Measurements from ENCODE around the gene ZNF598. TPM values are rescaled to one million over a fixed set of nuclear protein-coding genes. Genes with fewer than 3 reads are reported as not detected.

The ZNF598 gene
- total and polyA plus RNA-seq, 7 experiments from 2014 or later, result 1.9 to 63.2 (median 46.0) TPM

DNA sequence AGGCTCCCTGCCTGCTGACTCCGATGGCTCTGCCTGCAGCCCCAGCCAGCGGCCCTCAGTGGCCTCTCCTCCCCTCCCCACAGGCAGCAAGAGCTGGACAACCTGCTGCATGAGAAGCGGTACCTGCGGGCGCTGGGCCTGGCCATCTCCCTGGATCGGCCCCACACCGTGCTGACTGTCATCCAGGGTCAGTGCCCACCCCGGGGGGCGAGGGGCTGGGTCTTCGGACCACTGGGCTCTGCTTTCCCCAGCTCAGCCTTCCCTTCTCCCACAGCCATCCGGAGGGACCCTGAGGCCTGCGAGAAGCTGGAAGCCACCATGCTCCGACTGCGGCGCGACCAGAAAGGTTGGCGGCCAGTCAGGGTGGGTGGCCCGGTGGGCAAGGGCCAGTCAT lies 31.7 kb downstream of the ZNF598 start:
- POLR2A ChIA-PET, result interaction anchor here (2.1 to 11.4 kb wide), 2 partner anchors 14 to 177 kb away, joined by 8 to 61 read pairs; partner anchors contain the start of genes RPS2 and TRAF7
- DNase-seq, result no peak
- ATAC-seq, result no peak
- Histone ChIP-seq H3K9me3 (ENCODE audit: control insufficient read depth in 2 of 3, low read length in 3 of 3) (no peaks in the 10 kb centered on the region), H3K36me3 (ENCODE audit: control insufficient read depth in 2 of 3, insufficient read depth in 3 of 3, low read length in 3 of 3) (peaks cover 0 to 50% (median 0%) of the 10 kb centered on the region in 3 experiments), H3K27ac (ENCODE audit: low read depth, low read length) (no peak overlapping the region), H3K4me1 (ENCODE audit: control insufficient read depth in 2 of 2, insufficient read depth in 2 of 2, low read length in 2 of 2) (peaks cover 1 to 3% of the 10 kb centered on the region in 2 donors), H3K27me3 (ENCODE audit: control insufficient read depth in 2 of 2, insufficient read depth in 2 of 2, low read length in 2 of 2) (peaks cover 0 to 3% of the 10 kb centered on the region in 2 donors), H3K4me3 (ENCODE audit: low read length) (no peak overlapping the region)
- no peak overlapping the region for H3K27ac Mint-ChIP-seq
- intact Hi-C loops (cut with micrococcal nuclease), result no loop called here
- CTCF ChIA-PET, result interaction anchor here (1.6 kb wide), 1 partner anchor 163 kb away, joined by 5 read pairs; no protein-coding TSS in a partner anchor
- H3K27me3 Mint-ChIP-seq, result peaks cover 0 to 27% (median 6%) of the 10 kb centered on the region in 5 donors
- H3K4me3 Mint-ChIP-seq, result peak overlapping the region in 1 of 10 donors; percentile 52
- H3K9me3 Mint-ChIP-seq, result no peaks in the 10 kb centered on the region
- H3K36me3 Mint-ChIP-seq, result peaks cover 0 to 22% (median 7%) of the 10 kb centered on the region in 5 donors
- H3K4me1 Mint-ChIP-seq, result peaks cover 2 to 16% (median 5%) of the 10 kb centered on the region in 7 donors

DNA sequence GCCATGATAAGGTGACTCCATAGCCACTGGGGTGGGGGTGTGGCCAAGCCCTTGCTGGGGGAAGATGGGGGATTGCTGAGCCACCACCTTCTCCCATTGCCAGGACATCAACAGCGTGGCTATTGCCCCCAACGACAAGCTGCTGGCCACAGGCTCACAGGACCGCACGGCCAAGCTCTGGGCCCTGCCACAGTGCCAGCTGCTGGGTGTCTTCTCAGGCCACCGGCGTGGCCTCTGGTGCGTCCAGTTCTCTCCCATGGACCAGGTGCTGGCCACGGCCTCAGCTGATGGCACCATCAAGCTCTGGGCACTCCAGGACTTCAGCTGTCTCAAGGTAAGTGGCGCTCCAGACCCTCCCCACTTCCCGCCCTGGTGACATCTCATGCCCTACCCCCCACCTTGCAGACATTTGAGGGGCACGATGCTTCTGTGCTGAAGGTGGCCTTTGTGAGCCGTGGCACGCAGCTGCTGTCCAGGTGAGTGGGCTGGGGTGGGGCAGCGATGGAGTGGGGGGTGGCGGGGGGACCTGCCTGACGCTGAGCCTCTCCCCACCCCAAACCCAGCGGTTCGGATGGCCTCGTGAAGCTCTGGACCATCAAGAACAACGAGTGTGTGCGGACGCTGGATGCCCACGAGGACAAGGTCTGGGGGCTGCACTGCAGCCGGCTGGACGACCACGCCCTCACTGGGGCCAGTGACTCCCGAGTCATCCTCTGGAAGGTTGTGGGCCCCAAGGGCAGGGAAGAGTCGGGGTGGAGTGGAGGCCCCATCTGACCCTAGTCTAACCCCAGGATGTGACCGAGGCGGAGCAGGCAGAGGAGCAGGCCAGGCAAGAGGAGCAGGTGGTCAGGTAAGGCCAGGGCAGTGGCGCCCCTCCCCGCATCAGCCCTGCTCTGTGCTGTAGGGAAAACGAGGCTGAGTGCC lies 32.4 kb downstream of the ZNF598 start:
- Mint-ChIP-seq H3K4me1 (peaks cover 4 to 13% (median 6%) of the 10 kb centered on the region in 7 donors), H3K27me3 (peaks cover 0 to 21% (median 5%) of the 10 kb centered on the region in 5 donors), H3K36me3 (peaks cover 0 to 22% (median 7%) of the 10 kb centered on the region in 5 donors), H3K27ac (no peak overlapping the region), H3K4me3 (peak overlapping the region in 1 of 10 donors; percentile 52), H3K9me3 (no peaks in the 10 kb centered on the region)
- DNase-seq (no peak), ATAC-seq (no peak)
- peaks cover 0 to 52% (median 0%) of the 10 kb centered on the region in 3 experiments for H3K36me3 ChIP-seq (ENCODE audit: control insufficient read depth in 2 of 3, insufficient read depth in 3 of 3, low read length in 3 of 3)
- intact Hi-C loops (cut with micrococcal nuclease), result no loop called here
- ChIA-PET POLR2A (interaction anchor here (0.9 to 11.4 kb wide), 2 partner anchors 13 to 14 kb away, joined by 3 to 61 read pairs; partner anchors contain the start of gene RPS2), CTCF (interaction anchor here (1.6 kb wide), 1 partner anchor 163 kb away, joined by 5 read pairs; no protein-coding TSS in a partner anchor)
- peaks cover 0 to 3% of the 10 kb centered on the region in 2 donors for H3K27me3 ChIP-seq (ENCODE audit: control insufficient read depth in 2 of 2, insufficient read depth in 2 of 2, low read length in 2 of 2)
- no peaks in the 10 kb centered on the region for H3K9me3 ChIP-seq (ENCODE audit: control insufficient read depth in 2 of 3, low read length in 3 of 3)
- H3K27ac ChIP-seq (ENCODE audit: low read depth, low read length), result no peak overlapping the region
- H3K4me1 ChIP-seq (ENCODE audit: control insufficient read depth in 2 of 2, insufficient read depth in 2 of 2, low read length in 2 of 2), result peaks cover 7 to 9% of the 10 kb centered on the region in 2 donors
- H3K4me3 ChIP-seq (ENCODE audit: low read length), result no peak overlapping the region

DNA sequence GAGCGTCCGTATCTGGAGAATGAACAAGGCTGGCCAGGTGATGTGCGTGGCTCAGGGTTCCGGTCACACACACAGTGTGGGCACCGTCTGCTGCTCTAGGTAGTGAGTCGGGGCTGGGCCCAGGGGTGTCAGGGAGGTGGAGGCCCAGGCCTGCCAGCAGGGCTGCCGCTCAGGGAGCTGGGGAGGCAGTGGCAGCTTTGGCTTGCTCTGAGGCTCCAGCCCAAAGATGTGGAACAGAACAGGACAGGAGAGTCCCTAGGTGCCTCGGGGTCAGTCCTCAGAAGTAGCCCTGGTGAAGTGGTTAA lies 33.5 kb downstream of the ZNF598 start:
- Mint-ChIP-seq H3K4me3 (no peak overlapping the region), H3K9me3 (peaks cover 0 to 3% (median 0%) of the 10 kb centered on the region in 11 donors), H3K36me3 (peaks cover 0 to 22% (median 10%) of the 10 kb centered on the region in 5 donors), H3K27me3 (peaks cover 0 to 14% (median 2%) of the 10 kb centered on the region in 5 donors), H3K4me1 (peaks cover 12 to 18% (median 15%) of the 10 kb centered on the region in 7 donors), H3K27ac (no peak overlapping the region)
- no peak for ATAC-seq
- intact Hi-C loops (cut with micrococcal nuclease), result no loop called here
- Histone ChIP-seq H3K4me1 (ENCODE audit: control insufficient read depth in 2 of 2, insufficient read depth in 2 of 2, low read length in 2 of 2) (peaks cover 7 to 14% of the 10 kb centered on the region in 2 donors), H3K36me3 (ENCODE audit: control insufficient read depth in 2 of 3, insufficient read depth in 3 of 3, low read length in 3 of 3) (peaks cover 0 to 56% (median 0%) of the 10 kb centered on the region in 3 experiments), H3K27ac (ENCODE audit: low read depth, low read length) (no peak overlapping the region), H3K9me3 (ENCODE audit: control insufficient read depth in 2 of 3, low read length in 3 of 3) (no peaks in the 10 kb centered on the region), H3K27me3 (ENCODE audit: control insufficient read depth in 2 of 2, insufficient read depth in 2 of 2, low read length in 2 of 2) (peaks cover 0 to 3% of the 10 kb centered on the region in 2 donors), H3K4me3 (ENCODE audit: low read length) (no peak overlapping the region)
- POLR2A ChIA-PET, result interaction anchor here (1.1 to 1.2 kb wide), 2 partner anchors 11 kb away, joined by 3 to 5 read pairs; partner anchors contain the start of gene RPS2
- CTCF ChIA-PET, result no interaction called here
- DNase-seq, result no peak

DNA sequence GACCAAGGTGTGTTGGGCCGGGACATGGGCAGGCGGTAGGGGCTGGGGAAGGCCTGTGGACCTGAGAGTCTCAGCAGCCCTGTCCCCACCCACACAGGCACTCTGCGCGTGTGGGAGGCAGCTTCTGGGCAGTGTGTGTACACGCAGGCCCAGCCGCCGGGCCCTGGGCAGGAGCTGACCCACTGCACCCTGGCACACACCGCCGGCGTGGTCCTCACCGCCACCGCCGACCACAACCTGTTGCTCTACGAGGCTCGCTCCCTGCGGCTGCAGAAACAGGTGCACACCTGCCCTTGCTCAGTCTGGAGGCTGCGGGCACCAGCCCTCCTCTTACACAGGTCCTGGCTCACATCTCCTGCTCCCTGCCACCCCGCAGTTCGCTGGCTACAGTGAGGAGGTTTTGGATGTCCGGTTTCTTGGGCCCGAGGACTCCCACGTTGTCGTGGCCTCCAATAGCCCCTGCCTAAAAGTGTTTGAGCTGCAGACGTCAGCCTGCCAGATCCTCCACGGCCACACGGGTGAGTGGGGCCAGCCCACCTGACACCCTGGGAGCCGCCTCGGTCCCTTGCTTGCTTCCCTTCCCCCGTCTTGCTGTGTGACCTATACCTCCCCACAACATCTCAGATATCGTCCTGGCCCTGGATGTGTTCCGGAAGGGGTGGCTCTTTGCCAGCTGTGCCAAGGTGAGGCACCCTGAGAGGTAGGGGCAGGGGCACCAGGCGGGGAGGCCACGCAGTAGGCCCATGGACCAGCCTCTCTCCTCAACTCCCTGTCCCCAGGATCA lies 34.0 kb downstream of the ZNF598 start:
- H3K36me3 Mint-ChIP-seq, result peaks cover 0 to 22% (median 10%) of the 10 kb centered on the region in 5 donors
- no peak overlapping the region for H3K27ac Mint-ChIP-seq
- Histone ChIP-seq H3K9me3 (ENCODE audit: control insufficient read depth in 2 of 3, low read length in 3 of 3) (no peaks in the 10 kb centered on the region), H3K27ac (ENCODE audit: low read depth, low read length) (no peak overlapping the region), H3K4me1 (ENCODE audit: control insufficient read depth in 2 of 2, insufficient read depth in 2 of 2, low read length in 2 of 2) (peaks cover 7 to 18% of the 10 kb centered on the region in 2 donors), H3K27me3 (ENCODE audit: control insufficient read depth in 2 of 2, insufficient read depth in 2 of 2, low read length in 2 of 2) (peaks cover 0 to under 1% of the 10 kb centered on the region in 2 donors), H3K4me3 (ENCODE audit: low read length) (no peak overlapping the region), H3K36me3 (ENCODE audit: control insufficient read depth in 2 of 3, insufficient read depth in 3 of 3, low read length in 3 of 3) (peaks cover 0 to 56% (median 0%) of the 10 kb centered on the region in 3 experiments)
- H3K4me1 Mint-ChIP-seq, result peaks cover 16 to 23% (median 20%) of the 10 kb centered on the region in 7 donors
- H3K4me3 Mint-ChIP-seq, result peak overlapping the region in 2 of 10 donors; percentile 23 to 34
- ChIA-PET CTCF (no interaction called here), POLR2A (interaction anchor here (1.1 to 1.2 kb wide), 2 partner anchors 11 kb away, joined by 3 to 5 read pairs; partner anchors contain the start of gene RPS2)
- ATAC-seq (no peak), DNase-seq (no peak)
- H3K9me3 Mint-ChIP-seq, result peaks cover 0 to 3% (median 0%) of the 10 kb centered on the region in 11 donors
- intact Hi-C loops (cut with micrococcal nuclease), result no loop called here
- H3K27me3 Mint-ChIP-seq, result peaks cover 0 to 9% (median 0%) of the 10 kb centered on the region in 5 donors

DNA sequence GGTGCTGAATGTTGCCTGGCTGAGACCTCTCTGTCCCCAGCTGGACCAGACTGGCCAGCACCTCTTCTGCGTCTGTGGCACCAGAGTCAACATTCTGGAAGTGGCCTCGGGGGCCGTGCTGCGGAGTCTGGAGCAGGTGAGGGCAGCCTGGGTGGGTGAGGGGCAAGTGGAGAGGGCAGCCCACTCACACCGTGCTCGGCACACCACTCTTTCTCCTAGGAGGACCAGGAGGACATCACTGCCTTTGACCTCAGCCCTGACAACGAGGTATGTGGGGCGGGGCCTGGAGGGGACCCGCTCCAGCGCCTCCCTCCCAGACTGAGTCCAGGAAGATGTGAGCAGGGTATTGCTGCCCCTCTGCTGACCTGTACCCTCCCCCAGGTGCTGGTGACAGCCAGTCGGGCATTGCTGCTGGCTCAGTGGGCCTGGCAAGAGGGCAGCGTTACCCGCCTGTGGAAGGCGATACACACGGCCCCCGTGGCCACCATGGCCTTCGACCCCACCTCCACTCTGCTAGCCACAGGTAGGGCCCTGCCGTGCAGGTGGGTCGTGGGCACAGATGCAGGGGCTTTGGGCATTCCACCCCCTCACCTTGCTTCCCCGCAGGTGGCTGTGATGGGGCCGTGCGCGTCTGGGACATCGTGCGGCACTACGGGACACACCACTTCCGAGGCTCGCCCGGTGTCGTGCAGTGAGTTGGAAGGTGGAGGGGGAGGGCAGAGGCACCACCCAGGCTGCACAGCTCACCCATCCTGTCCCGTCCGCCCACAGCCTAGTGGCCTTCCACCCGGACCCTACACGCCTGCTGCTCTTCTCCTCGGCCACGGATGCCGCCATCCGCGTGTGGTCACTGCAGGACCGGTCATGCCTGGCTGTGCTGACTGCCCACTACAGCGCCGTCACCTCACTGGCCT lies 35.2 kb downstream of the ZNF598 start:
- Mint-ChIP-seq H3K27ac (no peak overlapping the region), H3K27me3 (peaks cover 0 to 4% (median 0%) of the 10 kb centered on the region in 5 donors), H3K36me3 (peaks cover 0 to 22% (median 9%) of the 10 kb centered on the region in 5 donors), H3K4me3 (peak overlapping the region in 4 of 10 donors; percentile 6 to 95 (median 31)), H3K9me3 (peaks cover 0 to 3% (median 0%) of the 10 kb centered on the region in 11 donors), H3K4me1 (peaks cover 16 to 27% (median 20%) of the 10 kb centered on the region in 7 donors)
- H3K36me3 ChIP-seq (ENCODE audit: control insufficient read depth in 2 of 3, insufficient read depth in 3 of 3, low read length in 3 of 3), result peaks cover 0 to 56% (median 0%) of the 10 kb centered on the region in 3 experiments
- intact Hi-C loops (cut with micrococcal nuclease), result loop anchor here in 1 of 2 donors (5.0 kb wide), 1 partner anchor 248 kb away; the partner anchor contains the start of gene E4F1
- H3K4me3 ChIP-seq (ENCODE audit: low read length), result no peak overlapping the region
- ChIA-PET CTCF (no interaction called here), POLR2A (interaction anchor here (1.6 kb wide), 1 partner anchor 10 kb away, joined by 6 read pairs; the partner anchor contains the start of gene RPS2)
- peaks cover 7 to 18% of the 10 kb centered on the region in 2 donors for H3K4me1 ChIP-seq (ENCODE audit: control insufficient read depth in 2 of 2, insufficient read depth in 2 of 2, low read length in 2 of 2)
- no peak for DNase-seq
- ATAC-seq, result no peak
- no peak overlapping the region for H3K27ac ChIP-seq (ENCODE audit: low read depth, low read length)
- H3K27me3 ChIP-seq (ENCODE audit: control insufficient read depth in 2 of 2, insufficient read depth in 2 of 2, low read length in 2 of 2), result no peaks in the 10 kb centered on the region
- no peaks in the 10 kb centered on the region for H3K9me3 ChIP-seq (ENCODE audit: control insufficient read depth in 2 of 3, low read length in 3 of 3)

Data from naive thymus-derived CD4-positive, alpha-beta T cell (primary cell).